CD4-positive, alpha-beta T cell (primary cell): Measurements from ENCODE around the gene UNC80. TPM values are rescaled to one million over a fixed set of nuclear protein-coding genes. Genes with fewer than 3 reads are reported as not detected.
"Not testable (repeated sequence)": the region's sequence is repeated elsewhere in the genome, so short reads cannot be mapped to it uniquely, and the experiment has no call there.

Experiments used
- ATAC-seq: fragments of 200-7000 bp; cut with Tn5 transposase; one replicate; pipeline ENCODE4 v1.10.0; 2022; ENCODE audit warnings: mild to moderate bottlenecking; ENCODE audit not compliant: poor library complexity
- CTCF ChIA-PET: fragments of 350-600 bp; sonication (Branson Sonifier 250); formaldehyde crosslinking; loops from one replicate; lab custom pipeline; 2021; ENCODE audit warnings: antibody characterized with exemption, inconsistent platforms; lab: Charles Lee
- POLR2A ChIA-PET: fragments of 350-600 bp; sonication (Branson Sonifier 250); formaldehyde crosslinking; loops from one replicate; lab custom pipeline; 2021; ENCODE audit warnings: antibody characterized with exemption, inconsistent platforms; lab: Charles Lee
- DNase-seq, 14 experiments: peaks; one replicate each; pipeline ENCODE4 v3.0.0-alpha.2; 2013 to 2020; ENCODE audit warnings: mixed read lengths in 2 of 14
- H3K27ac ChIP-seq, 2 donors: one replicate each; pipeline versions ENCODE4 v1.5.1 to v1.7.0; 2013; ENCODE audit warnings: low read length in 2 of 2, low read depth in 1 of 2, mild to moderate bottlenecking in 1 of 2
- H3K27me3 ChIP-seq, 2 experiments: 1 replicate in 1 of 2; 2 replicates in 1 of 2; pipeline versions ENCODE4 v1.6.1 to v1.7.0; 2013; ENCODE audit warnings: low read length in 2 of 2, control low read depth in 1 of 2, mild to moderate bottlenecking in 1 of 2, moderate library complexity in 1 of 2; ENCODE audit not compliant: insufficient read depth in 2 of 2, control insufficient read depth in 1 of 2
- H3K36me3 ChIP-seq: one replicate; pipeline ENCODE4 v1.6.1; 2013; ENCODE audit warnings: low read length, control low read depth; ENCODE audit not compliant: insufficient read depth
- H3K4me1 ChIP-seq: one replicate; pipeline ENCODE4 v1.6.1; 2013; ENCODE audit warnings: low read length, control low read depth; ENCODE audit not compliant: insufficient read depth
- H3K4me3 ChIP-seq: one replicate; pipeline ENCODE4 v1.5.1; 2013; ENCODE audit warnings: mild to moderate bottlenecking, low read length, moderate library complexity
- H3K9me3 ChIP-seq, 2 experiments: 1 replicate in 1 of 2; 2 replicates in 1 of 2; pipeline versions ENCODE4 v1.6.1 to v1.7.0; 2013; ENCODE audit warnings: low read length in 2 of 2, mild to moderate bottlenecking in 2 of 2, control low read depth in 1 of 2, moderate library complexity in 1 of 2; ENCODE audit not compliant: control insufficient read depth in 1 of 2, insufficient read depth in 1 of 2
- H3K27ac Mint-ChIP-seq: one replicate; pipeline ENCODE4 v1.8.0; 2020; ENCODE audit warnings: mixed read lengths
- H3K27me3 Mint-ChIP-seq: one replicate; pipeline ENCODE4 v1.8.0; 2021; ENCODE audit warnings: mixed read lengths
- H3K36me3 Mint-ChIP-seq: one replicate; pipeline ENCODE4 v1.8.0; 2021; ENCODE audit warnings: low read depth, mixed read lengths
- H3K4me1 Mint-ChIP-seq: one replicate; pipeline ENCODE4 v1.8.0; 2021; ENCODE audit warnings: low read depth, mixed read lengths
- H3K4me3 Mint-ChIP-seq: one replicate; pipeline ENCODE4 v1.8.0; 2020; ENCODE audit warnings: mild to moderate bottlenecking, mixed read lengths
- H3K9me3 Mint-ChIP-seq: one replicate; pipeline ENCODE4 v1.8.0; 2020; ENCODE audit warnings: mixed read lengths
- intact Hi-C, 2 experiments: fragments of 100-400 bp; cut with DNase I in 1 of 2; cut with micrococcal nuclease in 1 of 2; formaldehyde crosslinking; loops; one replicate each; pipeline versions ENCODE4 v1.15.1 to v1.9.0; 2023 to 2025; cut with DNase I, micrococcal nuclease
- total RNA-seq, 174 experiments: library from RNA in 2 of 174; stranded (reverse) in 2 of 174; gene quantifications; one replicate each; pipeline ENCODE4 v1.2.3 and lab custom pipeline; 2021 to 2026
- TF ChIP-seq, protein P1 (sequence below): fragments of 200-600 bp; IDR thresholded peaks from one replicate; pipeline ENCODE4 v1.8.0; 2022; ENCODE audit warnings: antibody characterized with exemption, mild to moderate bottlenecking

UNC80 gene
- total RNA-seq, 2 experiments from 2014 or later = not detected

DNA sequence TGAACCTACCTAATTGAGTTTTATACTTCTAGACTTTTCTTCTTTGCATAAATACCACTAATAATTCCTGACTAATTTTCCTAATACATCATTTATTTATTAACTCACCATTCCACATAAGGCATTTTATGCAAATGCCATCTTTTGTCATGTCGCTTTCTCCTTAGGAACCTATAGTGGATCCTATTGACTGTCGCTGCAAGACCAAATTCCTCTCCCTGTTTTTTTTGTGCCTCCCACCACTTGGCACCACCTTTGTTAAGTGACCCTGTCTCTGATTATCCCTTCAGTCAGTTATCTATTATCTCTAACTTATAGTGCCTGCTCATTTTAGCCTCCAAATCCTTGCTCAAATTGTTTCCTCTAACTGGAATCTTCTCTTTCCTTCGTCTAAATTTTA lies 19.5 kb downstream of the UNC80 start:
- no peaks in the 10 kb centered on the region for H3K36me3 ChIP-seq
- H3K4me1 ChIP-seq = no peaks in the 10 kb centered on the region
- Mint-ChIP-seq H3K27ac (no peak overlapping the region), H3K4me3 (no peak overlapping the region), H3K4me1 (peaks cover 12% of the 10 kb centered on the region), H3K36me3 (no peaks in the 10 kb centered on the region), H3K27me3 (no peaks in the 10 kb centered on the region), H3K9me3 (no peaks in the 10 kb centered on the region)
- ChIA-PET POLR2A (no interaction called here), CTCF (no interaction called here)
- DNase-seq (no peak), ATAC-seq (no peak)
- no peaks in the 10 kb centered on the region for H3K27me3 ChIP-seq
- H3K4me3 ChIP-seq = no peak overlapping the region
- TF ChIP-seq, protein P1, sequence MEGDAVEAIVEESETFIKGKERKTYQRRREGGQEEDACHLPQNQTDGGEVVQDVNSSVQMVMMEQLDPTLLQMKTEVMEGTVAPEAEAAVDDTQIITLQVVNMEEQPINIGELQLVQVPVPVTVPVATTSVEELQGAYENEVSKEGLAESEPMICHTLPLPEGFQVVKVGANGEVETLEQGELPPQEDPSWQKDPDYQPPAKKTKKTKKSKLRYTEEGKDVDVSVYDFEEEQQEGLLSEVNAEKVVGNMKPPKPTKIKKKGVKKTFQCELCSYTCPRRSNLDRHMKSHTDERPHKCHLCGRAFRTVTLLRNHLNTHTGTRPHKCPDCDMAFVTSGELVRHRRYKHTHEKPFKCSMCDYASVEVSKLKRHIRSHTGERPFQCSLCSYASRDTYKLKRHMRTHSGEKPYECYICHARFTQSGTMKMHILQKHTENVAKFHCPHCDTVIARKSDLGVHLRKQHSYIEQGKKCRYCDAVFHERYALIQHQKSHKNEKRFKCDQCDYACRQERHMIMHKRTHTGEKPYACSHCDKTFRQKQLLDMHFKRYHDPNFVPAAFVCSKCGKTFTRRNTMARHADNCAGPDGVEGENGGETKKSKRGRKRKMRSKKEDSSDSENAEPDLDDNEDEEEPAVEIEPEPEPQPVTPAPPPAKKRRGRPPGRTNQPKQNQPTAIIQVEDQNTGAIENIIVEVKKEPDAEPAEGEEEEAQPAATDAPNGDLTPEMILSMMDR = no peak
- H3K27ac ChIP-seq = no peak overlapping the region
- H3K9me3 ChIP-seq = no peaks in the 10 kb centered on the region
- intact Hi-C loops = no loop called here

DNA sequence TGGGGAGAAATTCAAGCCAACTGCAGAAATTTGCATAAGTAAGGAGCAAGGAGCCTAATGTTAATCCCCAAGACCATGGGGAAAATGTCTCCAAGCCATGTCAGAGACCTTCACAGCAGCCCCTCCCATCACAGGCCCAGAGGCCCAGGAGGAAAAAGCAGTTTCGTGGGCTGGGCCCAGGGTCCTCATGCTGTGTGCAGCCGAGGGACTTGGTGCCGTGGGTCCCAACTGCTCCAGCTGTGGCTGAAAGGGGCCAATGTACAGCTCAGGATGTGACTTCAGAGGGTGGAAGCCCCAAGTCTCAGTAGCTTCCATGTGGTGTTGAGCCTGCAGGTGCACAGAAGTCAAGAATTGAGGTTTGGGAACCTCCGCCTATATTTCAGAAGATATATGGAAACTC lies 23.8 kb downstream of the UNC80 start:
- CTCF ChIA-PET, H3K4me1 Mint-ChIP-seq, H3K27ac Mint-ChIP-seq, H3K27me3 ChIP-seq, H3K4me3 ChIP-seq, POLR2A ChIA-PET, H3K36me3 ChIP-seq, H3K4me1 ChIP-seq, H3K27me3 Mint-ChIP-seq, H3K9me3 Mint-ChIP-seq, H3K36me3 Mint-ChIP-seq, ATAC-seq, DNase-seq, intact Hi-C loops, H3K4me3 Mint-ChIP-seq, H3K9me3 ChIP-seq, H3K27ac ChIP-seq: not testable (repeated sequence)

DNA sequence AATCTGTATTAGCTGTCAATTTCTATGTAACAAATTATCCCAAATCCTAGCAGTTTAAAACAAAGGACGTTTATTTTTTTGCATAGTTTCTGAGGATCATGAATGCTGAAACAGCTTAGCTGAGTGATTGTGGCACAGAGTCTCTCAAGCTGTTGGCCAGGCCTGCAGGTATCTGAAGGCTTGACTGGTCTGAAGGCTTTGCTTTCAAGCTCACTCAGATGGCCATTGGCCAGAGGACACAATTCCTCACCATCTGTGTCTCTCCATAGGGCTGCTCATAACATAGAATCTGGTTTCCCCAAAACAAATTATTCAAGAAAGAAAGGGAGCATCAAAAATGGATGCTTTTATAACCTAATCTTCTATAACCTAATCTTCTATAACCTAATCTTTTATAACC lies 33.7 kb downstream of the UNC80 start:
- no peak overlapping the region for H3K27ac ChIP-seq
- peaks cover 0 to 19% of the 10 kb centered on the region in 2 experiments for H3K9me3 ChIP-seq
- no peaks in the 10 kb centered on the region for H3K27me3 ChIP-seq
- H3K9me3 Mint-ChIP-seq = no peaks in the 10 kb centered on the region
- H3K27me3 Mint-ChIP-seq = no peaks in the 10 kb centered on the region
- ChIA-PET POLR2A (no interaction called here), CTCF (no interaction called here)
- H3K27ac Mint-ChIP-seq = no peak overlapping the region
- no peaks in the 10 kb centered on the region for H3K4me1 ChIP-seq
- no peak overlapping the region for H3K4me3 ChIP-seq
- no peak for ATAC-seq
- no peak for DNase-seq
- H3K36me3 Mint-ChIP-seq = no peaks in the 10 kb centered on the region
- H3K36me3 ChIP-seq = no peaks in the 10 kb centered on the region
- no peak overlapping the region for H3K4me3 Mint-ChIP-seq
- TF ChIP-seq, protein P1 = no peak
- H3K4me1 Mint-ChIP-seq = no peaks in the 10 kb centered on the region
- intact Hi-C loops = no loop called here

DNA sequence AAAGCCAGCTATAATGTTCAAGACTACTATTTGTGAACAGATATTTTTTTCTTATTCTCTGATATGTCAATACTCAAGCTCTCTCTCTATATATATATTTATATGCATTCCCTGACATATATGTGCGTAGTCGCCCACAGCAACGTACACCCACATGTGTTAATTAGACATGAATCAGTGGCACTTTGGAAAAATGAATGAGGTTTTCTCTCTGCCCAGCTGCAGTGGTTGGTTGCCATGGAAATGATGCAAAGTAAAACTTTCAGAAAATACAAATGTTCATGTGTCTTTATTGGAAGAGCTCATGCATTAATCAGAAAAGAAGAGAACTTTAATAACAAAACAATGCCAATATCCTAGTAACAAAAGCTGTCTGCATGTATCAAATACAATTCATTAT lies 34.7 kb downstream of the UNC80 start:
- ChIA-PET CTCF (no interaction called here), POLR2A (no interaction called here)
- Mint-ChIP-seq H3K9me3 (no peaks in the 10 kb centered on the region), H3K36me3 (no peaks in the 10 kb centered on the region), H3K27me3 (no peaks in the 10 kb centered on the region), H3K4me3 (no peak overlapping the region), H3K27ac (no peak overlapping the region), H3K4me1 (no peaks in the 10 kb centered on the region)
- intact Hi-C loops = no loop called here
- ATAC-seq = no peak
- no peaks in the 10 kb centered on the region for H3K36me3 ChIP-seq
- no peak for DNase-seq
- no peak overlapping the region for H3K27ac ChIP-seq
- TF ChIP-seq, protein P1 = no peak
- no peaks in the 10 kb centered on the region for H3K27me3 ChIP-seq
- H3K4me3 ChIP-seq = no peak overlapping the region
- H3K9me3 ChIP-seq = peaks cover 0 to 19% of the 10 kb centered on the region in 2 experiments
- H3K4me1 ChIP-seq = no peaks in the 10 kb centered on the region
